Measurements from ENCODE around the gene SLC35A5. TPM values are rescaled to one million over a fixed set of nuclear protein-coding genes. Genes with fewer than 3 reads are reported as not detected.

SLC35A5 gene
- total RNA-seq, 1 experiment from 2014 or later = 21.4 TPM

DNA sequence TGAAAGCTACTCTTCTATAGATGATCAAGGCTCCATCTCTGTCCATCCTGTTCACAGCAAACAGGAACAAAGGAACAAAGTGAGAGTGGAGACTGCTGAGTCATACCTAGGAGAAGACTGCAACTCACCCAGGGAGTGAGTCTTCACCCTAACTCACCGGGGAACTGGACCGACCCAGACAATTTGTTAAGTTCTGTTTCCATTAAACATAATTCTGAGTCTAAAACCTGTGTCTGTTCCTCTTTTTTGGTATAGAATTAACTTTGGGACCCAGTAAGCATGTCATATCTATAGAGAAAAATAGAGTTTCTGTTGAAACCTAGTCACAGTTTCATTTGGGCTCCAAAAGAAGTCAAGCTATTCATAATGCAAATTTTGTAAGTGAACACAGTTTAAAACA is 57.5 kb downstream of the SLC35A5 start:
- Histone ChIP-seq H3K4me2 (ENCODE audit: low read length) (no peak overlapping the region), H3K27ac (ENCODE audit: low read depth, low read length) (no peak overlapping the region)

DNA sequence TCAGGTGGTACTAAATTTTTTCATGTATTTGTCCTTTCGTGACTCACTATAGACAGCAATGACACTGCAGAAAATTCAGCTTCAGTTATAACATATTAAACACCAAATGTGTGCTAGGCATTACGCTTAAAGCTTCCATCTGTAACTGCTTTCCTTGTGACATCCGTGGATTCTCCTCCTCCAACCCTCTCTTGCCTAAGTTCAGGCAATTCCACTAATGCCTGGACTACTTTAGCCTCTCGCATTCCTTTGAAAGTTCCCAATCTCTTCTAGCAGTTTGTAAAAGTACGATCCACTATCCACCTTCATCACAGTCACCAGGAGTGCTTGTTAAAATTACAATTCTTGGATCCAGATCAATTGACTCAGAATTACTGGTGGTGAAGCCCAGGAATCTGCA is 61.4 kb downstream of the SLC35A5 start:
- ATAC-seq (no peak), DNase-seq (ENCODE audit: low read depth, low spot score) (no peak)
- Histone ChIP-seq H4K20me1 (ENCODE audit: insufficient read depth) (no peaks in the 10 kb centered on the region), H3K36me3 (ENCODE audit: control insufficient read depth in 1 of 2, insufficient read depth in 2 of 2, low read length in 2 of 2) (no peaks in the 10 kb centered on the region), H3K9me2 (ENCODE audit: insufficient read depth) (no peaks in the 10 kb centered on the region), H3K9ac (ENCODE audit: low read length) (no peak overlapping the region), H3K4me3 (replicated peaks in 1 of 2; ENCODE audit: low read depth in 1 of 2, low read length in 2 of 2) (no peak overlapping the region), H3K27me3 (ENCODE audit: insufficient read depth, low read length) (no peaks in the 10 kb centered on the region), H3K4me1 (ENCODE audit: control insufficient read depth in 1 of 2, insufficient read depth in 2 of 2, low read length in 2 of 2) (peaks cover 0 to 3% of the 10 kb centered on the region in 2 experiments; a peak in 1 of 4 replicates), H2AFZ (ENCODE audit: low read depth, low read length, poor library complexity, severe bottlenecking) (no peak overlapping the region), H3K9me3 (ENCODE audit: control insufficient read depth in 1 of 2, insufficient read depth in 1 of 2, low read depth in 1 of 2, low read length in 2 of 2) (no peaks in the 10 kb centered on the region), H3K79me2 (ENCODE audit: insufficient read depth, low read length) (no peaks in the 10 kb centered on the region), H3K27ac (ENCODE audit: low read depth, low read length) (no peak overlapping the region), H3K4me2 (ENCODE audit: low read length) (no peak overlapping the region)
- BruUV-seq (replicated peaks) = no TSS peak
- intact Hi-C loops (cut with micrococcal nuclease) = no loop called here
- CTCF ChIA-PET = no interaction called here
- TF ChIP-seq EGR1 (IDR thresholded peaks at IDR 0.05; ENCODE audit: low read depth) (no peak), JUND (IDR thresholded peaks at IDR 0.05) (no peak)
- TF ChIP-seq, protein P1, sequence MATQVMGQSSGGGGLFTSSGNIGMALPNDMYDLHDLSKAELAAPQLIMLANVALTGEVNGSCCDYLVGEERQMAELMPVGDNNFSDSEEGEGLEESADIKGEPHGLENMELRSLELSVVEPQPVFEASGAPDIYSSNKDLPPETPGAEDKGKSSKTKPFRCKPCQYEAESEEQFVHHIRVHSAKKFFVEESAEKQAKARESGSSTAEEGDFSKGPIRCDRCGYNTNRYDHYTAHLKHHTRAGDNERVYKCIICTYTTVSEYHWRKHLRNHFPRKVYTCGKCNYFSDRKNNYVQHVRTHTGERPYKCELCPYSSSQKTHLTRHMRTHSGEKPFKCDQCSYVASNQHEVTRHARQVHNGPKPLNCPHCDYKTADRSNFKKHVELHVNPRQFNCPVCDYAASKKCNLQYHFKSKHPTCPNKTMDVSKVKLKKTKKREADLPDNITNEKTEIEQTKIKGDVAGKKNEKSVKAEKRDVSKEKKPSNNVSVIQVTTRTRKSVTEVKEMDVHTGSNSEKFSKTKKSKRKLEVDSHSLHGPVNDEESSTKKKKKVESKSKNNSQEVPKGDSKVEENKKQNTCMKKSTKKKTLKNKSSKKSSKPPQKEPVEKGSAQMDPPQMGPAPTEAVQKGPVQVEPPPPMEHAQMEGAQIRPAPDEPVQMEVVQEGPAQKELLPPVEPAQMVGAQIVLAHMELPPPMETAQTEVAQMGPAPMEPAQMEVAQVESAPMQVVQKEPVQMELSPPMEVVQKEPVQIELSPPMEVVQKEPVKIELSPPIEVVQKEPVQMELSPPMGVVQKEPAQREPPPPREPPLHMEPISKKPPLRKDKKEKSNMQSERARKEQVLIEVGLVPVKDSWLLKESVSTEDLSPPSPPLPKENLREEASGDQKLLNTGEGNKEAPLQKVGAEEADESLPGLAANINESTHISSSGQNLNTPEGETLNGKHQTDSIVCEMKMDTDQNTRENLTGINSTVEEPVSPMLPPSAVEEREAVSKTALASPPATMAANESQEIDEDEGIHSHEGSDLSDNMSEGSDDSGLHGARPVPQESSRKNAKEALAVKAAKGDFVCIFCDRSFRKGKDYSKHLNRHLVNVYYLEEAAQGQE (IDR thresholded peaks at IDR 0.05; ENCODE audit: low read depth) = no peak
- POLR2A ChIA-PET = no interaction called here
- RAD21 ChIA-PET (ENCODE audit: low non-redundant PET in 1 of 2, low total read pairs in 2 of 2, uncharacterized antibody in 2 of 2, unreplicated experiment in 2 of 2) = no interaction called here

More for the DNA sequence above, 57.5 kb downstream of the SLC35A5 start:
- Histone ChIP-seq H3K4me1 (ENCODE audit: control insufficient read depth in 1 of 2, insufficient read depth in 2 of 2, low read length in 2 of 2) (peaks cover 0 to 3% of the 10 kb centered on the region in 2 experiments; a peak in 1 of 4 replicates), H2AFZ (ENCODE audit: low read depth, low read length, poor library complexity, severe bottlenecking) (peak overlapping the region; percentile 19), H3K36me3 (ENCODE audit: control insufficient read depth in 1 of 2, insufficient read depth in 2 of 2, low read length in 2 of 2) (no peaks in the 10 kb centered on the region), H3K9me3 (ENCODE audit: control insufficient read depth in 1 of 2, insufficient read depth in 1 of 2, low read depth in 1 of 2, low read length in 2 of 2) (no peaks in the 10 kb centered on the region), H3K79me2 (ENCODE audit: insufficient read depth, low read length) (no peaks in the 10 kb centered on the region), H3K4me3 (replicated peaks in 1 of 2; ENCODE audit: low read depth in 1 of 2, low read length in 2 of 2) (no peak overlapping the region), H3K9ac (ENCODE audit: low read length) (no peak overlapping the region), H4K20me1 (ENCODE audit: insufficient read depth) (no peaks in the 10 kb centered on the region), H3K9me2 (ENCODE audit: insufficient read depth) (no peaks in the 10 kb centered on the region), H3K27me3 (ENCODE audit: insufficient read depth, low read length) (no peaks in the 10 kb centered on the region)
- no peak for DNase-seq (ENCODE audit: low read depth, low spot score)
- POLR2A ChIA-PET = no interaction called here
- CTCF ChIA-PET = no interaction called here
- TF ChIP-seq POLR2AphosphoS5 (IDR thresholded peaks at IDR 0.05; ENCODE audit: low read depth, low read length) (no peak), TCF7L2 (IDR thresholded peaks at IDR 0.05; ENCODE audit: borderline replicate concordance, extremely low read depth, insufficient read depth, insufficient read length) (no peak), ZNF274 (IDR thresholded peaks at IDR 0.05; ENCODE audit: low read depth, low read length) (no peak), SP1 (IDR thresholded peaks at IDR 0.05; ENCODE audit: low read depth) (no peak), EGR1 (IDR thresholded peaks at IDR 0.05; ENCODE audit: low read depth) (no peak)
- intact Hi-C loops (cut with micrococcal nuclease) = no loop called here
- no TSS peak for BruUV-seq (replicated peaks)
- RAD21 ChIA-PET (ENCODE audit: low non-redundant PET in 1 of 2, low total read pairs in 2 of 2, uncharacterized antibody in 2 of 2, unreplicated experiment in 2 of 2) = no interaction called here
- no peak for ATAC-seq
